ENCODE data around the gene GLIS2.

The GLIS2 gene

GRCh38 chr16:4271176-4272113 is 44.4 kb upstream of the GLIS2 start:
- Histone ChIP-seq H3K79me2 (ENCODE audit: low read length) (peaks cover 62% of the 10 kb centered on the region), H3K36me3 (replicated peaks; ENCODE audit: low read depth, low read length) (peaks cover 7% of the 10 kb centered on the region), H4K20me1 (ENCODE audit: insufficient read depth, low read length) (peaks cover 16% of the 10 kb centered on the region), H3K9ac (ENCODE audit: low read length) (peak overlapping the region; percentile 99), H3K4me2 (ENCODE audit: low read length) (peak overlapping the region; percentile 98), H3K27me3 (ENCODE audit: low read depth, low read length) (no peaks in the 10 kb centered on the region), H3K4me3 (ENCODE audit: low read length) (peak overlapping the region; percentile 89), H3K27ac (ENCODE audit: low read length) (peak overlapping the region; percentile 87), H3K9me3 (ENCODE audit: insufficient read depth, low read length) (no peaks in the 10 kb centered on the region), H2AFZ (ENCODE audit: low read depth, low read length) (0 out of 2 replicates have a peak overlapping the region, but pooled peaks have one; percentile 32), H3K4me1 (ENCODE audit: low read length) (peaks cover 8% of the 10 kb centered on the region)
- TF ChIP-seq CTCF (IDR thresholded peaks at IDR 0.05; ENCODE audit: low read depth, low read length) (no peak), EZH2phosphoT487 (IDR thresholded peaks at IDR 0.05; ENCODE audit: low read depth) (no peak)

GRCh38 chr16:4272114-4272956 is 43.5 kb upstream of the GLIS2 start:
- H3K79me2 ChIP-seq (ENCODE audit: low read length) = peaks cover 53% of the 10 kb centered on the region
- H4K20me1 ChIP-seq (ENCODE audit: insufficient read depth, low read length) = peaks cover 14% of the 10 kb centered on the region; the same call in 1 of the 2 replicates
- H3K27ac ChIP-seq (ENCODE audit: low read length) = peak overlapping the region; percentile 87
- peak overlapping the region; percentile 98 for H3K4me2 ChIP-seq (ENCODE audit: low read length)
- H3K9me3 ChIP-seq (ENCODE audit: insufficient read depth, low read length) = no peaks in the 10 kb centered on the region
- peaks cover 6% of the 10 kb centered on the region for H3K36me3 ChIP-seq (replicated peaks; ENCODE audit: low read depth, low read length)
- H2AFZ ChIP-seq (ENCODE audit: low read depth, low read length) = 0 out of 2 replicates have a peak overlapping the region, but pooled peaks have one; percentile 30
- H3K4me1 ChIP-seq (ENCODE audit: low read length) = peaks cover 8% of the 10 kb centered on the region
- no peaks in the 10 kb centered on the region for H3K27me3 ChIP-seq (ENCODE audit: low read depth, low read length)
- peak overlapping the region; percentile 89 for H3K4me3 ChIP-seq (ENCODE audit: low read length)
- TF ChIP-seq CTCF (IDR thresholded peaks at IDR 0.05; ENCODE audit: low read depth, low read length) (no peak), EZH2phosphoT487 (IDR thresholded peaks at IDR 0.05; ENCODE audit: low read depth) (no peak)
- peak overlapping the region; percentile 99 for H3K9ac ChIP-seq (ENCODE audit: low read length)

- Histone ChIP-seq H3K4me2 (ENCODE audit: low read length) (peak overlapping the region; percentile 98), H3K27me3 (ENCODE audit: low read depth, low read length) (no peaks in the 10 kb centered on the region), H3K27ac (ENCODE audit: low read length) (peak overlapping the region; percentile 60), H2AFZ (ENCODE audit: low read depth, low read length) (peak overlapping the region; percentile 54; the same call in 1 of the 2 replicates), H3K4me3 (ENCODE audit: low read length) (peak overlapping the region; percentile 89), H3K9me3 (ENCODE audit: insufficient read depth, low read length) (no peaks in the 10 kb centered on the region), H3K79me2 (ENCODE audit: low read length) (peaks cover 37% of the 10 kb centered on the region), H3K36me3 (replicated peaks; ENCODE audit: low read depth, low read length) (peaks cover 3% of the 10 kb centered on the region), H3K4me1 (ENCODE audit: low read length) (peaks cover 8% of the 10 kb centered on the region), H4K20me1 (ENCODE audit: insufficient read depth, low read length) (peaks cover 10% of the 10 kb centered on the region; the same call in 1 of the 2 replicates), H3K9ac (ENCODE audit: low read length) (peak overlapping the region; percentile 99)
- TF ChIP-seq EZH2phosphoT487 (IDR thresholded peaks at IDR 0.05; ENCODE audit: low read depth) = no peak
- TF ChIP-seq CTCF (IDR thresholded peaks at IDR 0.05; ENCODE audit: low read depth, low read length) = peak; percentile 52
These were observed 42.0 kb upstream of the GLIS2 start for GRCh38 chr16:4273858-4274311.

All from OCI-LY3 (cell line).